Esophagus muscularis mucosa (tissue), 3 donors: ENCODE data around the gene GMPR2.

Source experiments
- CTCF ChIP-seq, 3 experiments: fragments of 200-600 bp in 2 of 3; fragments of 450-650 bp in 1 of 3; sonication (generic) in 2 of 3; IDR thresholded peaks; one replicate each; pipeline ENCODE4 v1.5.1; 2017 to 2019; ENCODE audit warnings: antibody characterized with exemption in 3 of 3, mild to moderate bottlenecking in 2 of 3, moderate library complexity in 1 of 3
- POLR2A ChIP-seq: fragments of 450-650 bp; IDR thresholded peaks from one replicate; pipeline ENCODE4 v1.6.1; 2017; ENCODE audit warnings: antibody characterized with exemption, moderate library complexity, mild to moderate bottlenecking, low read depth

- TF ChIP-seq POLR2A (no peak), CTCF (IDR thresholded peaks at IDR 0.05) (no peak)
Measured at GRCh38 chr14:24273422-24273998, 40.8 kb downstream of the GMPR2 start.
